Urinary bladder (tissue), 4 donors: ENCODE results near the gene DDX52. TPM values are rescaled to one million over a fixed set of nuclear protein-coding genes. Genes with fewer than 3 reads are reported as not detected.

Source experiments
- DNase-seq: peaks from one replicate; pipeline ENCODE4 v3.0.0-alpha.2; 2015; ENCODE audit errors: extremely low spot score
- H3K27ac ChIP-seq: one replicate; pipeline ENCODE4 v1.5.1; 2013; ENCODE audit warnings: low read depth, mild to moderate bottlenecking, moderate library complexity
- H3K36me3 ChIP-seq: one replicate; pipeline ENCODE4 v1.6.1; 2013; ENCODE audit warnings: mild to moderate bottlenecking, moderate library complexity; ENCODE audit not compliant: insufficient read depth
- H3K4me1 ChIP-seq: one replicate; pipeline ENCODE4 v1.6.1; 2013; ENCODE audit warnings: mild to moderate bottlenecking, moderate library complexity; ENCODE audit not compliant: insufficient read depth
- H3K4me3 ChIP-seq: one replicate; pipeline ENCODE4 v1.5.1; 2013; ENCODE audit warnings: low read depth, low read length
- WGBS: extraction: QIAGEN DNeasy Blood & Tissue Kit; methylation state at CpG from one replicate; pipeline ENCODE4 v1.1.7; 2013; 5-methylcytosine and 5-hydroxymethylcytosine counted together
- polyA plus RNA-seq: library from polyadenylated mRNA; stranded (reverse); fragments of 200-250 nt; gene quantifications from one replicate; pipeline ENCODE4 v1.2.3, GENCODE V29; 2013
- total RNA-seq: library from RNA; depleted of rRNA; stranded (reverse); fragments of >200 nt; gene quantifications from one replicate; pipeline ENCODE4 v1.2.3, GENCODE V29; 2014
- donor health status: healthy with polysubstance abuse.
- donor health status: healthy.

Gene DDX52
- total and polyA plus RNA-seq, 2 donors: 9.6 to 38.9 TPM

DNA sequence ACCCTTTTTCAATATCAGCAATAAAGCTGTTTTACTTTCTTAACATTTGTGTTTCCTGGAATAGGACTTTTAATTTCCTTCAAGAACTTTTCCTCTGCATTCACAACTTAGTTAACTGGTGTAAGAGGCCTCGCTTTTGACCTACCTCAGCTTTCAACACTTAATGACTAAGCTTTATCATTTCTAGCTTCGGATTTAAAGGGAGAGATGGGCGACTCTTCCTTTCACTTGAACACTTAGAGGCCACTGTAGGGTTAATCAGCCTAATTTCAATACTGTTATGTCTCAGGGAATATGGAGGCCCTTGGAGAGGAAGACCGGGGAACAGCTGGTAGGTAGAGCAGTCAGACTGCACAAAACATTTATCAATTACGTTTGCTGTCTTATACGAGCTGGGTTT, 38.7 kb downstream of the DDX52 start:
- no peak overlapping the region for H3K4me3 ChIP-seq

GRCh38 chr17:37598145-37598544, 45.1 kb downstream of the DDX52 start:
- H3K27ac ChIP-seq: no peak overlapping the region
- H3K4me1 ChIP-seq: no peaks in the 10 kb centered on the region
- H3K4me3 ChIP-seq: no peak overlapping the region
- peaks cover 2% of the 10 kb centered on the region for H3K36me3 ChIP-seq
- 94% methylated on average over 2 of the region's 2 CpGs for WGBS
- no peak for DNase-seq

More for the DNA sequence above, 38.7 kb downstream of the DDX52 start:
- peaks cover 2% of the 10 kb centered on the region for H3K4me1 ChIP-seq
- no peak for DNase-seq
- WGBS: 85% methylated on average over 6 of the region's 6 CpGs
- no peaks in the 10 kb centered on the region for H3K36me3 ChIP-seq
- H3K27ac ChIP-seq: no peak overlapping the region

- H3K4me3 ChIP-seq: no peak overlapping the region
- DNase-seq: no peak
- H3K4me1 ChIP-seq: no peaks in the 10 kb centered on the region
- H3K36me3 ChIP-seq: no peaks in the 10 kb centered on the region
- WGBS: 87% methylated on average over 6 of the region's 6 CpGs
- H3K27ac ChIP-seq: no peak overlapping the region
Observed at GRCh38 chr17:37592291-37592690, 51.0 kb downstream of the DDX52 start.

DNA sequence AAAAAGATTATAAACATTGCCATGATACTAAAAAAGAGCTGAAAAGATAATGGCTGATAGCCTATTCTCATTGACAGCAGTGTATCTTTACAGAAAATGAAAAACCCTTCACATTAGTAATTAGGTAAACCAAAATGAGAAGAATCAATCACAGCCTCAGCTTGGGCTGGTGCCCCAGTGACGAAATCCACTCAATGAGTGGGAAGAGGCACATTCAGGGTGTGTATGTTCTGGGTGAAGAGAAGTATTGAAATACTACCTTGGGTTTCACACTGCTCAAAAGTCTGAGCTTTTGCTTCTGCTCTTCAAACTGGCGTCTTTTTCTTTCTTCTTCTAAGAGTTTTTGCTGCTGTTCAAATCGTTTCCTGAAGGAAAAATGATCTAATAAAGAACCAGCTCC, 58.2 kb downstream of the DDX52 start:
- 96% methylated on average over 3 of the region's 3 CpGs for WGBS
- H3K27ac ChIP-seq: no peak overlapping the region
- no peak overlapping the region for H3K4me3 ChIP-seq
- H3K4me1 ChIP-seq: no peaks in the 10 kb centered on the region
- H3K36me3 ChIP-seq: peaks cover 5% of the 10 kb centered on the region
- no peak for DNase-seq

- no peak overlapping the region for H3K27ac ChIP-seq
- no peak overlapping the region for H3K4me3 ChIP-seq
- DNase-seq: no peak
- 96% methylated on average over 3 of the region's 3 CpGs for WGBS
- peaks cover 10% of the 10 kb centered on the region for H3K36me3 ChIP-seq
- no peaks in the 10 kb centered on the region for H3K4me1 ChIP-seq
Observed at GRCh38 chr17:37576281-37576680, 67.0 kb downstream of the DDX52 start.

DNA sequence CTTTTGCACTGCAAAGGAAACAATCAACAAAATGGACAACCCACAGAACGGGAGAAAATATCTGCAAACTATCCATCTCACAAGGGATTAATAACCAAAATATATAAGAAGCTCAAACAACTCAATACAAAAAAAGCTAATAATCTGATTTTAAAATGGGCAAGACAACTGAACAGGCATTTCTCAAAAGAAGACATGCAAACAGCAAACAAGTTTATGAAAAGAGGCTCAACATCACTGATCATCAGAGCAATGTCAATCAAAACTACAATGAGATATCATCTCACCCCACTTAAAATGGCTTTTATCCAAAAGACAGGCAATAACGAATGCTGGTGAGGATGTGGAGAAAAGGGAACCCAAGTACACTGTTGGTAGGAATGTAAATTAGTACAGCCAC, 68.8 kb downstream of the DDX52 start:
- no peak overlapping the region for H3K4me3 ChIP-seq
- DNase-seq: no peak
- WGBS: 95% methylated on average over 2 of the region's 2 CpGs
- peaks cover 14% of the 10 kb centered on the region for H3K36me3 ChIP-seq
- H3K4me1 ChIP-seq: no peaks in the 10 kb centered on the region
- H3K27ac ChIP-seq: no peak overlapping the region

- H3K36me3 ChIP-seq: peaks cover 13% of the 10 kb centered on the region
- WGBS: 87% methylated on average over 3 of the region's 3 CpGs
- no peak overlapping the region for H3K27ac ChIP-seq
Observed at GRCh38 chr17:37571674-37572073, 71.6 kb downstream of the DDX52 start.

GRCh38 chr17:37570527-37571093, 72.6 kb downstream of the DDX52 start:
- Histone ChIP-seq H3K4me3 (no peak overlapping the region), H3K36me3 (peaks cover 13% of the 10 kb centered on the region), H3K4me1 (no peaks in the 10 kb centered on the region), H3K27ac (no peak overlapping the region)
- no peak for DNase-seq
- WGBS: 91% methylated on average over 8 of the region's 8 CpGs

More at GRCh38 chr17:37571674-37572073, 71.6 kb downstream of the DDX52 start:
- Histone ChIP-seq H3K4me1 (no peaks in the 10 kb centered on the region), H3K4me3 (no peak overlapping the region)
- no peak for DNase-seq

DNA sequence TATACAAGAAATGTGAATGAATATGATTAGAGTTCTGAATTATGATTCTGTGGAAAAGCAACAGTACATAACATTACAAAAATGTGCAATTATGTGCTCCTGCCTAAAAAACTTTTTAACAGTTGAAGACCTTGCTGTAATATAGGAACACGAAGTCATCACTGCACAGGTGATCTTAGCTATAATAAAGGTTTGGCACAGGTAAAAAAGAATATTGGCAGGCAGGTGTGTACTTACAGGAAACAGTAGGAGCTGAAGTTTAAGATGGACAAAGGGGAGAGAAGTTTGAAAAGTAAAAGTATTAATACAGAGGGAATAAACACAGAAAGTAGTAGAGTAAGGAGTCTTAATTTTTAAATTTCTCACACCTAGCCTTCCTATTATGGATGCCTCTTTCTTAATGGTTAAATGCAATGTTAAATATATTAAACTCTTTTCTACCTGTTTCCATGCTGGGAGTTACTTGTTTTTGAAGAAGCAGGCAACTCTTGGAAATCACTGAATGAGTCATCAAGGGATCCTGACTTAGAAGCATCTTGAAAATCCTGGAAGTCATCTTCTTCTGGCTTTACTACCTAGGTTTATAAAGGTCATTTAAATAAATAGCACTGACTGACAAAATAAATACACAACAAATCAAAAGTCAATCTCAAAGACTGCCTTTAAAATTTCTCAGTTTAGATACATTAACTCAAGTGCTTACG, 74.7 kb downstream of the DDX52 start:
- 97% methylated on average over 2 of the region's 2 CpGs for WGBS
- Histone ChIP-seq H3K36me3 (peaks cover 15% of the 10 kb centered on the region), H3K27ac (no peak overlapping the region), H3K4me3 (no peak overlapping the region), H3K4me1 (no peaks in the 10 kb centered on the region)
- DNase-seq: no peak

- Histone ChIP-seq H3K27ac (no peak overlapping the region), H3K4me1 (no peaks in the 10 kb centered on the region), H3K36me3 (peaks cover 14% of the 10 kb centered on the region), H3K4me3 (no peak overlapping the region)
- DNase-seq: no peak
- WGBS: 89% methylated on average over 4 of the region's 4 CpGs
Observed at GRCh38 chr17:37567538-37567937, 75.7 kb downstream of the DDX52 start.

DNA sequence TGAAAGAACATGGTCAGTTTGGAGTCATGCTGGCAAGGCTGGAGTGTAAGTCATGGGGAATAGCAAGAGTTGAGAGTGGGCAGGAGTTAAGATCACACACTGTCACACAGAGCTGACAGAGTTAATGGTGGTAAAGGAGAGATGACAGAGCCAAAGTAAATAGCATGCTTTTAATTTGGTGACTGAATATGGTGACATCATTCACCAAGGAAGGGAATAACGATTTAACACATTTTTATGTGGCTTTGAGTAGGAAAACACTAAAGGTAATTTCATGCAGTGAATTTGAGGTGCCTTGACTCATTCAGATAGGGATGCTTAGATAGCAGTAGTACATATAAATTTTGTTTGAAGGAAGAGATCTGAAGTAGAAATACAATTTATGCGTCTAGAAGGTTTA, 76.1 kb downstream of the DDX52 start:
- no peak for DNase-seq
- Histone ChIP-seq H3K4me1 (no peaks in the 10 kb centered on the region), H3K36me3 (peaks cover 10% of the 10 kb centered on the region), H3K4me3 (no peak overlapping the region), H3K27ac (no peak overlapping the region)
- 88% methylated on average over 2 of the region's 2 CpGs for WGBS

DNA sequence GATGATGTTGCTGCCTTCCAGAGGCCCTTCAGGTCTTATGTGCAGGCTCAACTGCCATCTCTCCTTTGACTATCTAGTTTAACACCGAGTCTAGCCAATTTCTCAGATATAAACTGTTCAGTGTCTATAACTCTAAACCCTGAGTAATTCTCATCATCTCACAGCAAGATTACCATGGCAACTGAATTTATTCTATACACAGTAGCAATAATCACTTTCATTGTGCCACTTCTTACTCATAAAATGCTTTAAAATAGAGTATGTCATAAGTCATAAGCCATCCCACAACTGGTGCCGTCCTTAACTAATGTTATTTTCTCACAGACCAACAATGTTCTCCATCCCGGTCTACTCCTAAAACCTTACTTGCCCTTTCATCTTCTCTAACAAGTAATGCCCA, 79.0 kb downstream of the DDX52 start:
- DNase-seq: no peak
- Histone ChIP-seq H3K36me3 (peaks cover 4% of the 10 kb centered on the region), H3K4me1 (no peaks in the 10 kb centered on the region), H3K27ac (no peak overlapping the region), H3K4me3 (no peak overlapping the region)
- WGBS: 94% methylated on average over 3 of the region's 3 CpGs

DNA sequence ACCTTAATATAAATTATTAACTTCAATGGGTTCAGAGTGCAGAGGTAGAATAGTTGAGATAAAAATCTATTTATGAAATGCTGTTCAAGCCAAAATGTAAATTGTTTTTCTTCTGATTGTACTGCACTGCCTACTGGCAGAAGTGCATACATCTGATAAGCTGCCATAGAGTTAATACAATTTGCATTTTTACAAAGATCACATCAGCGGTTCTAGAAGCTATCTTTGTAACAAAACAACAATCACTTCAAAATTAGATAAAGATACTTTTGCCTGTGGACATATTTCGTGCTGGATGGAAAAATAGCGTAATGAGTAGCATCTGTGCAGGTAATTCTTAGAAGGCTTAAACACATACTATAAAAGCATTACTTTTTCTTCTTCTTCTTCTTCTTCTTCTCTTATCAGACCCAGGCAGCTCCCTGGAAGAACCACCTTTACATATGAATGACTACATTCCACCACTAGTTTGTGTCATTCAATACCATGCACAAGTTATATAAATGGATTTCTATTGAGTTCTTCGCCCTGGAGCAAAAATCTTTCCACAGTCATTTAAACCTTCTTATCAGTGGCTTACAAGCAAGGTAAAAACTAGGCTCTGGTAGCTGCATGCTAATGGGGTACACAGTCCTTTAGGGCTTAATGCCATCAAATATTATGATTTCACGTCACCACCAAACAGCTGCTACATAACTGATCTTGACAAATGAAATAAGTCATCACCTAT, 81.1 kb downstream of the DDX52 start:
- no peak for DNase-seq
- H3K36me3 ChIP-seq: peaks cover 8% of the 10 kb centered on the region
- WGBS: 80% methylated on average over 5 of the region's 5 CpGs

More for the DNA sequence above, 81.1 kb downstream of the DDX52 start:
- Histone ChIP-seq H3K4me1 (no peaks in the 10 kb centered on the region), H3K27ac (no peak overlapping the region), H3K4me3 (no peak overlapping the region)
